K562 (cell line): ENCODE data around the gene BTBD2. TPM values are rescaled to one million over a fixed set of nuclear protein-coding genes. Genes with fewer than 3 reads are reported as not detected.

ENCODE experiments used
- BHLHE40 ChIP-seq: IDR thresholded peaks from 2 replicates; pipeline ENCODE4 v1.6.1; 2011; ENCODE audit warnings: low read length, improper control_type of control experiment
- CHD1 ChIP-seq: fragments of 200-600 bp; sonication (generic); IDR thresholded peaks from one replicate; pipeline ENCODE4 v1.6.1; 2012; ENCODE audit warnings: mild to moderate bottlenecking, moderate library complexity, low read length, inconsistent platforms
- CREBBP ChIP-seq: IDR thresholded peaks from one replicate; pipeline ENCODE4 v1.6.1; 2012; ENCODE audit warnings: low read depth, mild to moderate bottlenecking, control low read depth, inconsistent platforms, low read length
- FOXK2 ChIP-seq, 2 experiments: fragments of 450-650 bp; IDR thresholded peaks in 1 of 2; conservative IDR thresholded peaks in 1 of 2; 2 replicates each; pipeline ENCODE4 v1.6.1; 2016; ENCODE audit warnings: low read depth in 2 of 2, mild to moderate bottlenecking in 1 of 2
- GABPB2 ChIP-seq: fragments of 250-450 bp; sonication (Bioruptor Pico); conservative IDR thresholded peaks from 2 replicates; pipeline ENCODE4 v1.5.1; 2021; ENCODE audit warnings: mild to moderate bottlenecking
- RBM39 ChIP-seq: fragments of 200-400 bp; formaldehyde crosslinking; optimal IDR thresholded peaks from 2 replicates; pipeline ENCODE3; 2018; ENCODE audit warnings: low read depth, low read length
- ZBTB17 ChIP-seq: fragments of 450-650 bp; formaldehyde crosslinking; IDR thresholded peaks from 2 replicates; pipeline ENCODE4 v1.4.0; 2020; ENCODE audit warnings: mild to moderate bottlenecking
- polyA plus RNA-seq, 8 experiments: library from polyadenylated mRNA; depleted of rRNA in 4 of 8; stranded (reverse) in 5 of 8; unstranded in 3 of 8; fragments of >200 nt; fragmentation: Nextera tagmentation in 2 of 8; fragmentation: Illumina TruSeq in 1 of 8; extraction: Ambion mirVana in 2 of 8; extraction: Trizol in 1 of 8; gene quantifications; 2 replicates each; pipeline versions ENCODE4 v1.2.1 to v1.2.3, GENCODE V29; 2011 to 2014; ENCODE audit warnings: inconsistent platforms in 1 of 8, missing spikeins in 1 of 8
- total RNA-seq, 7 experiments: library from RNA; depleted of rRNA in 6 of 7; stranded (reverse); fragments of >200 nt in 6 of 7; fragmentation: Illumina TruSeq in 2 of 7; extraction: Trizol in 2 of 7; gene quantifications; 2 replicates each; pipeline versions ENCODE4 v1.2.1 to v1.2.3, GENCODE V29; 2011 to 2021; ENCODE audit warnings: low replicate concordance in 1 of 7
- TF ChIP-seq, protein P1 (sequence below): fragments of 450-650 bp; formaldehyde crosslinking; IDR thresholded peaks from 2 replicates; pipeline ENCODE4 v1.4.0; 2022; ENCODE audit warnings: mild to moderate bottlenecking, moderate library complexity
- TF ChIP-seq, protein P2 (sequence below), 2 experiments: fragments of 450-650 bp in 1 of 2; sonication (generic) in 1 of 2; formaldehyde crosslinking; conservative IDR thresholded peaks; 2 replicates each; pipeline versions ENCODE4 v1.4.0 to v1.8.1; 2020 to 2022; ENCODE audit warnings: mild to moderate bottlenecking in 1 of 2, missing genetic modification reagents in 1 of 2
- TF ChIP-seq, protein P3 (sequence below), 2 experiments: fragments of 450-650 bp; IDR thresholded peaks; 2 replicates each; pipeline ENCODE4 v1.6.1; 2016
- TF ChIP-seq, protein P4 (sequence below), 2 experiments: IDR thresholded peaks; 2 replicates each; pipeline ENCODE4 v1.6.1; 2011; ENCODE audit warnings: borderline replicate concordance in 1 of 2, control low read depth in 1 of 2, low read depth in 1 of 2, low read length in 1 of 2, mild to moderate bottlenecking in 1 of 2, mixed read lengths in 1 of 2, moderate library complexity in 1 of 2; ENCODE audit not compliant: insufficient read depth in 1 of 2, insufficient read length in 1 of 2, poor library complexity in 1 of 2, severe bottlenecking in 1 of 2; ENCODE audit errors: extremely low read depth in 1 of 2
- TF ChIP-seq, protein P5 (sequence below), 2 experiments: fragments of 450-650 bp; formaldehyde crosslinking in 1 of 2; IDR thresholded peaks; 2 replicates each; pipeline versions ENCODE4 v1.4.0 to v1.6.1; 2014 to 2020; ENCODE audit warnings: mild to moderate bottlenecking in 2 of 2, borderline replicate concordance in 1 of 2, low read depth in 1 of 2

The BTBD2 gene
- total and polyA plus RNA-seq, 9 of the 15 experiments (the other 6 are each of a cell fraction or from before 2014, with no cell fraction given): 0.10 to 15.6 (median 6.9) TPM

DNA sequence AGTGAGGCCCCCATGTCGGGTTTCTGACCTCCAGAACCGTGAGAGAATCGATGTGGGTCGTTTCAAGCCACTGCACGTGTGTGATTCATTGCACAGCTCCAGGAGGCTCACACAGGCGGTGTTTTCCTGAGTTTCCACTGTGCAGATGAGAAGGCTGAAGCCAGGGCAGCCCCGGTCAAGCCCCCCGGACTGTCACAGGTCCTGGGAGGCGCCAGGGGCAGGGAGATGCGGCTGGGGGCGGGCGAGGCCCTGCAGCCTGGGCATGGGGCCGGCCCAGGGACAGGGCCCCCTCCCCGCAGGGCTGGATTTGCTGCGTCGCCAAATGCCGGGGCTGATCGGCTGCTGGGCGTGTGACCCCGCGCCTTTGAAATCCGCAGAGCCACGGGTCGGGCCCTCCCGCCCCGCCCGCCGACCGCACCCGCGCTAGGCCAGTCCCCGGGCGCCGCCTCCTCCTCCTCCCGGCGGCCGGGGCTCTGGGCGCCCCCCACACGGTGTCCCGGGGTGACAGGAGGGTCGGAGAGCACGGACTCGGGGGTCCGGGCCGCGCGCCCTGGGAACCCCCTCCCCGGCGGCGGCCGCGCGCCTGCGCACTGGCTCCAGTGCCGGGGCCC lies 45.5 kb upstream of the BTBD2 start (continued):
- TF ChIP-seq, protein P1, sequence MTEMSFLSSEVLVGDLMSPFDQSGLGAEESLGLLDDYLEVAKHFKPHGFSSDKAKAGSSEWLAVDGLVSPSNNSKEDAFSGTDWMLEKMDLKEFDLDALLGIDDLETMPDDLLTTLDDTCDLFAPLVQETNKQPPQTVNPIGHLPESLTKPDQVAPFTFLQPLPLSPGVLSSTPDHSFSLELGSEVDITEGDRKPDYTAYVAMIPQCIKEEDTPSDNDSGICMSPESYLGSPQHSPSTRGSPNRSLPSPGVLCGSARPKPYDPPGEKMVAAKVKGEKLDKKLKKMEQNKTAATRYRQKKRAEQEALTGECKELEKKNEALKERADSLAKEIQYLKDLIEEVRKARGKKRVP (CRISPR knock-in tag): no peak
- no peak for TF ChIP-seq CREBBP
- TF ChIP-seq, protein P2, sequence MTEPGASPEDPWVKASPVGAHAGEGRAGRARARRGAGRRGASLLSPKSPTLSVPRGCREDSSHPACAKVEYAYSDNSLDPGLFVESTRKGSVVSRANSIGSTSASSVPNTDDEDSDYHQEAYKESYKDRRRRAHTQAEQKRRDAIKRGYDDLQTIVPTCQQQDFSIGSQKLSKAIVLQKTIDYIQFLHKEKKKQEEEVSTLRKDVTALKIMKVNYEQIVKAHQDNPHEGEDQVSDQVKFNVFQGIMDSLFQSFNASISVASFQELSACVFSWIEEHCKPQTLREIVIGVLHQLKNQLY (CRISPR knock-in tag; conservative IDR thresholded peaks at IDR 0.05): no peak
- TF ChIP-seq, protein P3, sequence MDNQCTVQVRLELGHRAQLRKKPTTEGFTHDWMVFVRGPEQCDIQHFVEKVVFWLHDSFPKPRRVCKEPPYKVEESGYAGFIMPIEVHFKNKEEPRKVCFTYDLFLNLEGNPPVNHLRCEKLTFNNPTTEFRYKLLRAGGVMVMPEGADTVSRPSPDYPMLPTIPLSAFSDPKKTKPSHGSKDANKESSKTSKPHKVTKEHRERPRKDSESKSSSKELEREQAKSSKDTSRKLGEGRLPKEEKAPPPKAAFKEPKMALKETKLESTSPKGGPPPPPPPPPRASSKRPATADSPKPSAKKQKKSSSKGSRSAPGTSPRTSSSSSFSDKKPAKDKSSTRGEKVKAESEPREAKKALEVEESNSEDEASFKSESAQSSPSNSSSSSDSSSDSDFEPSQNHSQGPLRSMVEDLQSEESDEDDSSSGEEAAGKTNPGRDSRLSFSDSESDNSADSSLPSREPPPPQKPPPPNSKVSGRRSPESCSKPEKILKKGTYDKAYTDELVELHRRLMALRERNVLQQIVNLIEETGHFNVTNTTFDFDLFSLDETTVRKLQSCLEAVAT (IDR thresholded peaks at IDR 0.05): peak in 1 of 2 experiments; percentile 14; a peak in 1 of 4 replicates
- TF ChIP-seq CHD1: peak; percentile 9
- peak; percentile 60 for TF ChIP-seq BHLHE40
- no peak for TF ChIP-seq RBM39
- TF ChIP-seq, protein P4, sequence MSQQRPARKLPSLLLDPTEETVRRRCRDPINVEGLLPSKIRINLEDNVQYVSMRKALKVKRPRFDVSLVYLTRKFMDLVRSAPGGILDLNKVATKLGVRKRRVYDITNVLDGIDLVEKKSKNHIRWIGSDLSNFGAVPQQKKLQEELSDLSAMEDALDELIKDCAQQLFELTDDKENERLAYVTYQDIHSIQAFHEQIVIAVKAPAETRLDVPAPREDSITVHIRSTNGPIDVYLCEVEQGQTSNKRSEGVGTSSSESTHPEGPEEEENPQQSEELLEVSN (IDR thresholded peaks at IDR 0.05; ENCODE audit: borderline replicate concordance in 1 of 2, extremely low read depth in 1 of 2, insufficient read depth in 1 of 2, insufficient read length in 1 of 2, low read depth in 1 of 2, low read length in 1 of 2, poor library complexity in 1 of 2, severe bottlenecking in 1 of 2): peak; percentile 33 to 88
- TF ChIP-seq ZBTB17 (CRISPR knock-in tag): no peak
- TF ChIP-seq, protein P5, sequence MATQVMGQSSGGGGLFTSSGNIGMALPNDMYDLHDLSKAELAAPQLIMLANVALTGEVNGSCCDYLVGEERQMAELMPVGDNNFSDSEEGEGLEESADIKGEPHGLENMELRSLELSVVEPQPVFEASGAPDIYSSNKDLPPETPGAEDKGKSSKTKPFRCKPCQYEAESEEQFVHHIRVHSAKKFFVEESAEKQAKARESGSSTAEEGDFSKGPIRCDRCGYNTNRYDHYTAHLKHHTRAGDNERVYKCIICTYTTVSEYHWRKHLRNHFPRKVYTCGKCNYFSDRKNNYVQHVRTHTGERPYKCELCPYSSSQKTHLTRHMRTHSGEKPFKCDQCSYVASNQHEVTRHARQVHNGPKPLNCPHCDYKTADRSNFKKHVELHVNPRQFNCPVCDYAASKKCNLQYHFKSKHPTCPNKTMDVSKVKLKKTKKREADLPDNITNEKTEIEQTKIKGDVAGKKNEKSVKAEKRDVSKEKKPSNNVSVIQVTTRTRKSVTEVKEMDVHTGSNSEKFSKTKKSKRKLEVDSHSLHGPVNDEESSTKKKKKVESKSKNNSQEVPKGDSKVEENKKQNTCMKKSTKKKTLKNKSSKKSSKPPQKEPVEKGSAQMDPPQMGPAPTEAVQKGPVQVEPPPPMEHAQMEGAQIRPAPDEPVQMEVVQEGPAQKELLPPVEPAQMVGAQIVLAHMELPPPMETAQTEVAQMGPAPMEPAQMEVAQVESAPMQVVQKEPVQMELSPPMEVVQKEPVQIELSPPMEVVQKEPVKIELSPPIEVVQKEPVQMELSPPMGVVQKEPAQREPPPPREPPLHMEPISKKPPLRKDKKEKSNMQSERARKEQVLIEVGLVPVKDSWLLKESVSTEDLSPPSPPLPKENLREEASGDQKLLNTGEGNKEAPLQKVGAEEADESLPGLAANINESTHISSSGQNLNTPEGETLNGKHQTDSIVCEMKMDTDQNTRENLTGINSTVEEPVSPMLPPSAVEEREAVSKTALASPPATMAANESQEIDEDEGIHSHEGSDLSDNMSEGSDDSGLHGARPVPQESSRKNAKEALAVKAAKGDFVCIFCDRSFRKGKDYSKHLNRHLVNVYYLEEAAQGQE (IDR thresholded peaks at IDR 0.05; ENCODE audit: borderline replicate concordance): no peak; the same call in 1 of the 2 replicates
- TF ChIP-seq, protein P5 (CRISPR knock-in tag; IDR thresholded peaks at IDR 0.05; ENCODE audit: low read depth): 0 out of 2 replicates have a peak, but pooled peaks have one; percentile 22
- TF ChIP-seq FOXK2 (conservative IDR thresholded peaks at IDR 0.05 in 1 of 2, IDR thresholded peaks at IDR 0.05 in 1 of 2; ENCODE audit: low read depth in 2 of 2): no peak
- TF ChIP-seq GABPB2 (CRISPR knock-in tag): no peak
